NCI-H187 (cell line): Measurements from ENCODE around the gene HOXA13.

ENCODE experiments used
- DNase-seq, 2 experiments: peaks; one replicate each; lab custom pipeline; 2025; lab: John Stamatoyannopoulos, UW

Gene HOXA13

GRCh38 chr7:27237735-27238334 is 37.9 kb upstream of the HOXA13 start:
- DNase-seq = no peak

GRCh38 chr7:27235387-27236311 is 35.8 kb upstream of the HOXA13 start:
- DNase-seq = no peak

GRCh38 chr7:27229448-27229847 is 29.6 kb upstream of the HOXA13 start:
- DNase-seq = no peak

- DNase-seq = no peak
Observed at GRCh38 chr7:27224983-27225934, 25.4 kb upstream of the HOXA13 start.

- no peak for DNase-seq
Observed at GRCh38 chr7:27223941-27224575, 24.2 kb upstream of the HOXA13 start.

- no peak for DNase-seq
Observed at GRCh38 chr7:27221201-27221797, 21.4 kb upstream of the HOXA13 start.

GRCh38 chr7:27220440-27220955 is 20.6 kb upstream of the HOXA13 start:
- no peak for DNase-seq

- DNase-seq = no peak
Observed at GRCh38 chr7:27219821-27220220, 19.9 kb upstream of the HOXA13 start.

GRCh38 chr7:27217951-27218350 is 18.1 kb upstream of the HOXA13 start:
- no peak for DNase-seq

GRCh38 chr7:27215356-27215755 is 15.5 kb upstream of the HOXA13 start:
- DNase-seq = no peak

GRCh38 chr7:27214239-27214950 is 14.5 kb upstream of the HOXA13 start:
- no peak for DNase-seq

- DNase-seq = no peak
Observed at GRCh38 chr7:27213433-27214238, 13.7 kb upstream of the HOXA13 start.

GRCh38 chr7:27212497-27213432 is 12.9 kb upstream of the HOXA13 start:
- DNase-seq = no peak

GRCh38 chr7:27211764-27212204 is 11.9 kb upstream of the HOXA13 start:
- no peak for DNase-seq

- no peak for DNase-seq
Observed at GRCh38 chr7:27211084-27211446, 11.2 kb upstream of the HOXA13 start.

GRCh38 chr7:27210441-27211083 is 10.7 kb upstream of the HOXA13 start:
- DNase-seq = no peak

GRCh38 chr7:27209933-27210440 is 10.1 kb upstream of the HOXA13 start:
- DNase-seq = no peak

GRCh38 chr7:27208998-27209397 is 9.1 kb upstream of the HOXA13 start:
- DNase-seq = no peak
